H1 (cell line): Measurements from ENCODE around the gene HGFAC. TPM values are rescaled to one million over a fixed set of nuclear protein-coding genes. Genes with fewer than 3 reads are reported as not detected.

Source experiments
- CTCF ChIA-PET: fragments of 300-600 bp; sonication (Branson Sonifier 250); formaldehyde crosslinking; loops from one replicate; lab custom pipeline; 2021; ENCODE audit not compliant: partially characterized antibody; lab: Charles Lee
- POLR2A ChIA-PET: fragments of 300-600 bp; sonication (Branson Sonifier 250); formaldehyde crosslinking; loops from one replicate; lab custom pipeline; 2021; ENCODE audit warnings: inconsistent platforms; ENCODE audit not compliant: partially characterized antibody; lab: Charles Lee
- DNase-seq, 2 experiments: peaks; one replicate each; pipeline versions ENCODE4 v3.0.0 to v3.0.0-alpha.2; 2010 to 2022; ENCODE audit warnings: low spot score in 2 of 2, low read depth in 1 of 2, mixed read lengths in 1 of 2
- FAIRE-seq: peaks from 2 replicates; lab custom pipeline; 2011; peaks lifted over from hg19 to GRCh38; lab: Jason Lieb, UNC
- H2AFZ ChIP-seq: 2 replicates; pipeline ENCODE4 v1.8.1; 2012; ENCODE audit warnings: low read length, inconsistent platforms
- H2AK5ac ChIP-seq: 2 replicates; pipeline ENCODE4 v1.6.1; 2013; ENCODE audit warnings: low read depth, low read length
- H2BK120ac ChIP-seq: replicated peaks from 2 replicates; pipeline ENCODE3; 2013; ENCODE audit warnings: low read depth, low read length, inconsistent platforms
- H2BK12ac ChIP-seq: 2 replicates; pipeline ENCODE4 v1.6.1; 2013; ENCODE audit warnings: low read depth, low read length
- H2BK15ac ChIP-seq: 2 replicates; pipeline ENCODE4 v1.6.1; 2013; ENCODE audit warnings: low read length
- H2BK20ac ChIP-seq: 2 replicates; pipeline ENCODE4 v1.6.1; 2013; ENCODE audit warnings: low read length
- H2BK5ac ChIP-seq: 2 replicates; pipeline ENCODE4 v1.6.1; 2013; ENCODE audit warnings: low read depth, low read length
- H3K14ac ChIP-seq: 2 replicates; pipeline ENCODE4 v1.6.1; 2013; ENCODE audit warnings: inconsistent platforms; ENCODE audit not compliant: insufficient read length
- H3K18ac ChIP-seq: 2 replicates; pipeline ENCODE4 v1.6.1; 2013; ENCODE audit warnings: low read length; ENCODE audit errors: extremely low read depth
- H3K23ac ChIP-seq: 2 replicates; pipeline ENCODE4 v1.6.1; 2013; ENCODE audit warnings: inconsistent platforms; ENCODE audit not compliant: insufficient read length
- H3K23me2 ChIP-seq: 2 replicates; pipeline ENCODE4 v1.6.1; 2013; ENCODE audit warnings: low read depth, low read length
- H3K27ac ChIP-seq: 2 replicates; pipeline ENCODE4 v1.6.1; 2011; ENCODE audit warnings: low read depth, low read length, inconsistent platforms
- H3K27me3 ChIP-seq, 4 experiments: replicated peaks in 1 of 4; 1 replicate in 1 of 4; 2 replicates in 3 of 4; pipeline versions ENCODE4 v1.6.1 to v1.8.1; 2011 to 2013; ENCODE audit warnings: low read length in 3 of 4, mild to moderate bottlenecking in 3 of 4, inconsistent platforms in 2 of 4, mixed read lengths in 2 of 4, moderate library complexity in 1 of 4; ENCODE audit not compliant: control insufficient read depth in 3 of 4, insufficient read depth in 3 of 4; ENCODE audit errors: extremely low read depth in 1 of 4
- H3K36me3 ChIP-seq, 4 experiments: 2 replicates each; pipeline versions ENCODE4 v1.6.1 to v1.8.1; 2011 to 2013; ENCODE audit warnings: mild to moderate bottlenecking in 4 of 4, low read length in 3 of 4, moderate library complexity in 2 of 4, control low read depth in 1 of 4, inconsistent platforms in 1 of 4; ENCODE audit not compliant: insufficient read depth in 4 of 4, control insufficient read depth in 2 of 4
- H3K4ac ChIP-seq: replicated peaks from 2 replicates; pipeline ENCODE3; 2013; ENCODE audit warnings: low read length, low read depth, mixed read lengths, inconsistent platforms; ENCODE audit not compliant: insufficient read length
- H3K4me1 ChIP-seq, 4 experiments: replicated peaks in 1 of 4; 1 replicate in 1 of 4; 2 replicates in 3 of 4; pipeline versions ENCODE4 v1.6.1 to v1.8.1; 2011 to 2013; ENCODE audit warnings: low read length in 3 of 4, inconsistent platforms in 2 of 4, mixed read lengths in 1 of 4; ENCODE audit not compliant: insufficient read depth in 4 of 4, control insufficient read depth in 3 of 4
- H3K4me2 ChIP-seq, 2 experiments: 2 replicates each; pipeline versions ENCODE4 v1.6.1 to v1.8.1; 2011 to 2013; ENCODE audit warnings: low read depth in 2 of 2, low read length in 2 of 2, control low read depth in 1 of 2, inconsistent platforms in 1 of 2, mild to moderate bottlenecking in 1 of 2; ENCODE audit not compliant: insufficient read depth in 1 of 2
- H3K4me3 ChIP-seq, 4 experiments: fragments of 200-600, 300-600 bp in 1 of 4; sonication (generic), shearing (Covaris generic), sonication (Bioruptor Twin) in 1 of 4; 2 replicates each; pipeline versions ENCODE4 v1.5.1 to v1.8.1; 2011 to 2016; ENCODE audit warnings: low read length in 4 of 4, low read depth in 3 of 4, control low read depth in 2 of 4, inconsistent platforms in 2 of 4, mild to moderate bottlenecking in 2 of 4, mixed read lengths in 1 of 4, moderate library complexity in 1 of 4; ENCODE audit not compliant: insufficient read depth in 2 of 4; ENCODE audit errors: extremely low read depth in 1 of 4
- H3K56ac ChIP-seq: replicated peaks from 2 replicates; pipeline ENCODE3; 2013; ENCODE audit warnings: low read depth, mild to moderate bottlenecking, mixed read lengths, low read length, inconsistent platforms; ENCODE audit not compliant: insufficient read length
- H3K79me1 ChIP-seq: 2 replicates; pipeline ENCODE4 v1.6.1; 2013; ENCODE audit warnings: low read depth, low read length, control low read depth
- H3K79me2 ChIP-seq, 2 experiments: 2 replicates each; pipeline versions ENCODE4 v1.6.1 to v1.8.1; 2012 to 2013; ENCODE audit warnings: low read length in 2 of 2, mild to moderate bottlenecking in 2 of 2, inconsistent platforms in 1 of 2; ENCODE audit not compliant: insufficient read depth in 2 of 2, control insufficient read depth in 1 of 2
- H3K9ac ChIP-seq, 4 experiments: replicated peaks in 1 of 4; 1 replicate in 1 of 4; 2 replicates in 3 of 4; pipeline versions ENCODE4 v1.6.1 to v1.8.1; 2011 to 2013; ENCODE audit warnings: low read depth in 3 of 4, low read length in 3 of 4, control low read depth in 2 of 4, mild to moderate bottlenecking in 2 of 4, moderate library complexity in 2 of 4, inconsistent platforms in 1 of 4; ENCODE audit errors: extremely low read depth in 1 of 4
- H3K9me3 ChIP-seq, 2 experiments: 2 replicates each; pipeline versions ENCODE4 v1.6.1 to v1.8.1; 2012 to 2013; ENCODE audit warnings: mild to moderate bottlenecking in 2 of 2, moderate library complexity in 2 of 2, control low read depth in 1 of 2, inconsistent platforms in 1 of 2, low read depth in 1 of 2, low read length in 1 of 2, mixed read lengths in 1 of 2; ENCODE audit not compliant: insufficient read depth in 2 of 2
- H4K20me1 ChIP-seq, 2 experiments: replicated peaks in 1 of 2; 2 replicates each; pipeline versions ENCODE3 to v1.8.1; 2011 to 2013; ENCODE audit warnings: inconsistent platforms in 2 of 2, low read length in 2 of 2, mild to moderate bottlenecking in 1 of 2; ENCODE audit not compliant: insufficient read depth in 2 of 2, control insufficient read depth in 1 of 2
- H4K5ac ChIP-seq: 2 replicates; pipeline ENCODE4 v1.6.1; 2013; ENCODE audit warnings: low read length, low read depth, mixed read lengths, inconsistent platforms; ENCODE audit not compliant: insufficient read length
- H4K8ac ChIP-seq: 2 replicates; pipeline ENCODE4 v1.8.0; 2013; ENCODE audit warnings: mild to moderate bottlenecking, moderate library complexity, low read length, inconsistent platforms; ENCODE audit not compliant: insufficient read depth; ENCODE audit errors: extremely low read depth
- H4K91ac ChIP-seq: replicated peaks from 2 replicates; pipeline ENCODE3; 2013; ENCODE audit warnings: low read length, mixed read lengths, inconsistent platforms; ENCODE audit not compliant: insufficient read length
- CEBPB ChIP-seq: IDR thresholded peaks from 2 replicates; pipeline ENCODE4 v1.6.1; 2012; ENCODE audit warnings: low read depth, low read length
- EP300 ChIP-seq, 2 experiments: IDR thresholded peaks; 1 replicate in 1 of 2; 2 replicates in 1 of 2; pipeline ENCODE4 v1.6.1; 2011 to 2012; ENCODE audit warnings: low read depth in 2 of 2, low read length in 2 of 2, mild to moderate bottlenecking in 2 of 2, borderline replicate concordance in 1 of 2, inconsistent platforms in 1 of 2, moderate library complexity in 1 of 2
- POU5F1 ChIP-seq: IDR thresholded peaks from 2 replicates; pipeline ENCODE4 v1.6.1; 2011; ENCODE audit warnings: low read depth, mild to moderate bottlenecking, low read length, moderate library complexity
- SP4 ChIP-seq: IDR thresholded peaks from 2 replicates; pipeline ENCODE4 v1.6.1; 2012; ENCODE audit warnings: low read length, inconsistent platforms
- WGBS, 2 experiments: shearing (Covaris generic) in 1 of 2; methylation state at CpG; one replicate each; pipeline versions ENCODE4 v1.1.6 to v1.1.7; 2013 to 2015; ENCODE audit warnings: low lambda C conversion rate in 2 of 2, mixed read lengths in 2 of 2, inconsistent platforms in 1 of 2, low coverage in 1 of 2, missing lambda C conversion rate in 1 of 2; ENCODE audit not compliant: insufficient replicate concordance in 2 of 2, insufficient coverage in 1 of 2, insufficient read length in 1 of 2; ENCODE audit errors: extremely low coverage in 1 of 2, missing lambda C conversion rate in 1 of 2; 5-methylcytosine and 5-hydroxymethylcytosine counted together
- polyA plus RNA-seq, 7 experiments: library from polyadenylated mRNA; depleted of rRNA in 3 of 7; stranded (reverse) in 5 of 7; unstranded in 2 of 7; fragments of >200 nt in 5 of 7; fragments of 200-250 nt in 2 of 7; gene quantifications; 1 replicate in 5 of 7; 2 replicates in 1 of 7; 4 replicates in 1 of 7; pipeline versions ENCODE4 v1.2.1 to v1.2.3, GENCODE V29; 2011 to 2013; ENCODE audit warnings: missing spikeins in 2 of 7, mixed read lengths in 2 of 7
- total RNA-seq: library from RNA; stranded (reverse); fragmentation: NEBNext Ultra II Directional; extraction: Animal tissue kit (Norgen Biotek cat#: 25700); gene quantifications from 2 replicates; pipeline ENCODE4 v1.2.1, GENCODE V29; 2021

The HGFAC gene
- total and polyA plus RNA-seq, 2 of the 8 experiments (the other 6 are each of a cell fraction or from before 2014, with no cell fraction given) = 0.14 to 0.15 TPM

DNA sequence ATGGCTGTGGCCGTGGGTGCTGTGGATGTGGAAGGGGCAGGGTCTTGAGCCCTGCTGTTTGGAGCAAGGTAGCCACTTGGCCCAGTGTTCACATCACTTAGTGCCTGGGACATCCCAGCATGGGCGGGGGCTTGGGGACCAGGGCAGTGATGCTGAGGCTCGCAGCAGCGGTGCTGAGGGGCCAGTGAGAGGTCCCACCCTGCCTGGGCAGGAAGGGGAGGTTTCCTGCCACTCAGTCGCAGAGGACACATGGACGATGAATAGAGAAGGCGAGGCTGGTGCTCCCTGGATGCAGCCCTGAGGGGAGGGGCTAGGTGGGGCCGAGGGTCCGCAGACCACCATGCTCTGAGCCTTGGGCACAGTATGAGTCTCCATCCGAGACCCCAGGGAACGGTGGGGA, 47.1 kb downstream of the HGFAC start:
- no peak overlapping the region for H2BK12ac ChIP-seq
- H3K79me2 ChIP-seq = no peaks in the 10 kb centered on the region
- no peaks in the 10 kb centered on the region; the same call in 1 of the 2 replicates for H3K23me2 ChIP-seq
- FAIRE-seq (no peak), DNase-seq (no peak)
- no peaks in the 10 kb centered on the region for H3K36me3 ChIP-seq
- no peak overlapping the region for H3K23ac ChIP-seq
- no peak overlapping the region for H2BK15ac ChIP-seq
- H2BK5ac ChIP-seq = no peak overlapping the region
- H3K18ac ChIP-seq = no peak overlapping the region; the same call in 1 of the 2 replicates
- H4K91ac ChIP-seq = no peak overlapping the region
- H3K27ac ChIP-seq = no peak overlapping the region
- peaks cover 44 to 95% (median 87%) of the 10 kb centered on the region in 4 experiments for H3K27me3 ChIP-seq
- H2BK120ac ChIP-seq = no peak overlapping the region
- peaks cover 0 to 30% (median 20%) of the 10 kb centered on the region in 4 experiments; a peak in 6 of 7 replicates for H3K4me1 ChIP-seq
- H3K9ac ChIP-seq = no peak overlapping the region
- peaks cover 4 to 16% of the 10 kb centered on the region in 2 experiments for H4K20me1 ChIP-seq
- no peak overlapping the region for H3K4ac ChIP-seq
- 80% methylated on average over 8 of the region's 11 CpGs; no CpG with 5 or more reads in 1 of the 2 experiments for WGBS, 2 experiments
- no peak overlapping the region for H3K4me3 ChIP-seq
- no peaks in the 10 kb centered on the region for H3K9me3 ChIP-seq
- no peaks in the 10 kb centered on the region for H3K79me1 ChIP-seq
- no peak overlapping the region for H2AFZ ChIP-seq
- ChIA-PET CTCF (no interaction called here), POLR2A (no interaction called here)
- no peak overlapping the region for H3K4me2 ChIP-seq
- H2AK5ac ChIP-seq = no peak overlapping the region
- peak overlapping the region; percentile 53; the same call in 1 of the 2 replicates for H4K8ac ChIP-seq
- H2BK20ac ChIP-seq = no peak overlapping the region
- H4K5ac ChIP-seq = no peak overlapping the region
- H3K56ac ChIP-seq = no peak overlapping the region
- no peak overlapping the region for H3K14ac ChIP-seq
- no peak for TF ChIP-seq POU5F1
- no peak for TF ChIP-seq EP300 (IDR thresholded peaks at IDR 0.05; ENCODE audit: borderline replicate concordance in 1 of 2, low read depth in 2 of 2, low read length in 2 of 2)
- no peak for TF ChIP-seq SP4
- TF ChIP-seq CEBPB = no peak
